Measurements from ENCODE around the gene KIF6. TPM values are rescaled to one million over a fixed set of nuclear protein-coding genes. Genes with fewer than 3 reads are reported as not detected.

Gene KIF6
- total RNA-seq, 4 donors from 2014 or later: 0.26 to 1.8 (median 1.6) TPM; not detected in 1

- H3K4me1 ChIP-seq: no peaks in the 10 kb centered on the region
- no peaks in the 10 kb centered on the region for H3K36me3 ChIP-seq
- no peak for DNase-seq
- H3K27me3 ChIP-seq: no peaks in the 10 kb centered on the region
- intact Hi-C loops (cut with DNase I; ENCODE audit: low total_unique reads): no loop called here
- H3K27ac ChIP-seq: no peak overlapping the region
- no peaks in the 10 kb centered on the region for H3K9me3 ChIP-seq
- TF ChIP-seq POLR2A (IDR thresholded peaks at IDR 0.05): no peak
- TF ChIP-seq CTCF (IDR thresholded peaks at IDR 0.05): no peak
- no peak overlapping the region for H3K4me3 ChIP-seq
Measured at GRCh38 chr6:39350723-39351505, 374.3 kb downstream of the KIF6 start.

- TF ChIP-seq POLR2A (IDR thresholded peaks at IDR 0.05) (no peak), CTCF (IDR thresholded peaks at IDR 0.05) (no peak)
- H3K36me3 ChIP-seq: no peaks in the 10 kb centered on the region
- intact Hi-C loops (cut with DNase I; ENCODE audit: low total_unique reads): no loop called here
- no peaks in the 10 kb centered on the region for H3K27me3 ChIP-seq
- no peak for DNase-seq
- no peaks in the 10 kb centered on the region for H3K9me3 ChIP-seq
- no peak overlapping the region for H3K27ac ChIP-seq
- no peak overlapping the region for H3K4me3 ChIP-seq
- no peaks in the 10 kb centered on the region for H3K4me1 ChIP-seq
Measured at GRCh38 chr6:39348740-39349139, 376.5 kb downstream of the KIF6 start.

GRCh38 chr6:39347906-39348585 lies 377.2 kb downstream of the KIF6 start:
- Histone ChIP-seq H3K27ac (no peak overlapping the region), H3K9me3 (no peaks in the 10 kb centered on the region), H3K36me3 (no peaks in the 10 kb centered on the region), H3K4me1 (no peaks in the 10 kb centered on the region), H3K4me3 (no peak overlapping the region), H3K27me3 (no peaks in the 10 kb centered on the region)
- intact Hi-C loops (cut with DNase I; ENCODE audit: low total_unique reads): no loop called here
- peak; percentile 45 to 68 for DNase-seq
- TF ChIP-seq POLR2A (IDR thresholded peaks at IDR 0.05) (no peak), CTCF (IDR thresholded peaks at IDR 0.05) (peak; percentile 71 to 76 (median 71))

- Histone ChIP-seq H3K27ac (no peak overlapping the region), H3K36me3 (no peaks in the 10 kb centered on the region), H3K4me1 (no peaks in the 10 kb centered on the region), H3K27me3 (no peaks in the 10 kb centered on the region), H3K4me3 (no peak overlapping the region), H3K9me3 (no peaks in the 10 kb centered on the region)
- no peak for TF ChIP-seq POLR2A (IDR thresholded peaks at IDR 0.05)
- no peak for TF ChIP-seq CTCF (IDR thresholded peaks at IDR 0.05)
- DNase-seq: no peak
- intact Hi-C loops (cut with DNase I; ENCODE audit: low total_unique reads): no loop called here
Measured at GRCh38 chr6:39347206-39347605, 378.0 kb downstream of the KIF6 start.

- no peaks in the 10 kb centered on the region for H3K36me3 ChIP-seq
- TF ChIP-seq CTCF (IDR thresholded peaks at IDR 0.05) (no peak), POLR2A (IDR thresholded peaks at IDR 0.05) (no peak)
- no peak overlapping the region for H3K27ac ChIP-seq
- DNase-seq: no peak
- H3K4me1 ChIP-seq: no peaks in the 10 kb centered on the region
- intact Hi-C loops (cut with DNase I; ENCODE audit: low total_unique reads): no loop called here
- H3K9me3 ChIP-seq: no peaks in the 10 kb centered on the region
- no peaks in the 10 kb centered on the region for H3K27me3 ChIP-seq
- H3K4me3 ChIP-seq: no peak overlapping the region
Measured at GRCh38 chr6:39344821-39345280, 380.4 kb downstream of the KIF6 start.

All from uterus (tissue), 4 donors.